ENCODE data around the gene NOTCH4.

- no peak for TF ChIP-seq ZNF398 (tag by site-specific recombination; IDR thresholded peaks at IDR 0.05)
- TF ChIP-seq HOXC10 (CRISPR knock-in tag; IDR thresholded peaks at IDR 0.05): no peak
- TF ChIP-seq ZIC2 (tag by site-specific recombination; IDR thresholded peaks at IDR 0.05): no peak
- TF ChIP-seq, protein P1, sequence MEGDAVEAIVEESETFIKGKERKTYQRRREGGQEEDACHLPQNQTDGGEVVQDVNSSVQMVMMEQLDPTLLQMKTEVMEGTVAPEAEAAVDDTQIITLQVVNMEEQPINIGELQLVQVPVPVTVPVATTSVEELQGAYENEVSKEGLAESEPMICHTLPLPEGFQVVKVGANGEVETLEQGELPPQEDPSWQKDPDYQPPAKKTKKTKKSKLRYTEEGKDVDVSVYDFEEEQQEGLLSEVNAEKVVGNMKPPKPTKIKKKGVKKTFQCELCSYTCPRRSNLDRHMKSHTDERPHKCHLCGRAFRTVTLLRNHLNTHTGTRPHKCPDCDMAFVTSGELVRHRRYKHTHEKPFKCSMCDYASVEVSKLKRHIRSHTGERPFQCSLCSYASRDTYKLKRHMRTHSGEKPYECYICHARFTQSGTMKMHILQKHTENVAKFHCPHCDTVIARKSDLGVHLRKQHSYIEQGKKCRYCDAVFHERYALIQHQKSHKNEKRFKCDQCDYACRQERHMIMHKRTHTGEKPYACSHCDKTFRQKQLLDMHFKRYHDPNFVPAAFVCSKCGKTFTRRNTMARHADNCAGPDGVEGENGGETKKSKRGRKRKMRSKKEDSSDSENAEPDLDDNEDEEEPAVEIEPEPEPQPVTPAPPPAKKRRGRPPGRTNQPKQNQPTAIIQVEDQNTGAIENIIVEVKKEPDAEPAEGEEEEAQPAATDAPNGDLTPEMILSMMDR (tag by site-specific recombination; IDR thresholded peaks at IDR 0.05): no peak
- no peak for TF ChIP-seq ZBTB17 (tag by site-specific recombination; IDR thresholded peaks at IDR 0.05)
- TF ChIP-seq ZNF664 (tag by site-specific recombination; IDR thresholded peaks at IDR 0.05): no peak
Measured at GRCh38 chr6:32194388-32194787, 29.5 kb downstream of the NOTCH4 start.

Measured in HEK293 (cell line).